A204.1 (cell line): ENCODE results near the gene FLACC1.
"Not testable (repeated sequence)": the region's sequence is repeated elsewhere in the genome, so short reads cannot be mapped to it uniquely, and the experiment has no call there.

Experiments
- FAIRE-seq: peaks from 2 replicates; lab custom pipeline; 2012; peaks lifted over from hg19 to GRCh38; lab: Jason Lieb, UNC

Gene FLACC1

DNA sequence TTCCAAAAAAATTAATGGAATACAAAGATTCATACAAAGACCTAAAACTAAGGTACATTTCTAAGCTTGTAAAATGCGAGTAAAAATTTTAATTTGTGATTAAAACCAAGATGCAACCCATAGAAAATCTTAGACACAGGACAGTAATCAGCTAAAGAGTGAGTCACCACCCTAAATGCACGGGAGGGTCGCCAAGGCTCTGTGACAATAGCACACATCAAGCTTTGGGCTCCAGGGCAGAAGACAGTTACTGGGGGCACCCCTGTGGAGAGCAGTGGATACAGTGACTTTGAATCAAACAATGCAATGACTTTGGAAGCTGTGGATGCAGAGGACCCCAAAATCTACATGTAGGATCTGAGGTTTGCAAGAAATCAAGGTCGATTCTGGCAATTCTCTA is 7.5 kb downstream of the FLACC1 start:
- no peak for FAIRE-seq

DNA sequence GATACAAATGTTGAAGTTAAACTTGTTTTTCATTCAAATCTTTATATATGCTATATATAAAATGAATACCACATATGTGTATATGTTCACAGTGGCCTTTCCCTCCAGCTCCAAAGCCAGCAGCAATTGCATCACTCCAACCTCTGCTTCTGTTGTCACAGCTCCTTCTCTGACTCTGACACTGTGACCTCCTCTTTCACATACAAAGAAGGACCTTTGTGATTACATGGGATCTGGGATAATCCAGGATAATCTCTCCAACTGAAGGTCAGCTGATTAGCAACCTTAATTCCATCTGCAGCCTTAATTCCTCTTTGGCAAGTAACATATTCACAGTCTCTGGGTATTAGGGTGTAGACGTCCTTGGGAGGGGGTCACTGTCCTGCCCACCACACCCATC is 8.4 kb downstream of the FLACC1 start:
- FAIRE-seq = no peak

GRCh38 chr2:201347138-201347537 is 10.0 kb downstream of the FLACC1 start:
- FAIRE-seq = no peak

- no peak for FAIRE-seq
Measured at GRCh38 chr2:201345625-201346213, 11.4 kb downstream of the FLACC1 start.

- FAIRE-seq = no peak
Measured at GRCh38 chr2:201344663-201345366, 12.3 kb downstream of the FLACC1 start.

DNA sequence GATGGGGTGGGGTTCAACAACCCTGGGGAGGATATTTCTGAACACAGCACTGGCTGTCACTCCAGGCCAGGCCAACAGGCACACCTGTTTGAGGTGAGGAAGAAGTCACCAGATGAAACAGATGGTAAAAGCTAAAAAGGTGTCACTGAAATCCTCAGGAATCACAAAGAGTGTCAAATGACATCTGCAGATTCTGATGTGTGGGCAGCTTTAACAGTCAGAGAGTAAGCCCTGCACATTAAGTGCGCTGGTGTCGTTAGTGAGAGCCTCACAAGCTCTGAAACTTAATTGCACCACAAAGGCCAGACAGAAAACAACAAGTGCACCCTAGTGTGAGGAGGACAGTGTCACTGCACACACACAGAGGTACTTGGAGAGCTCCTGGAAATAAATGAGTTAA is 13.6 kb downstream of the FLACC1 start:
- FAIRE-seq = no peak

GRCh38 chr2:201342923-201343322 is 14.2 kb downstream of the FLACC1 start:
- FAIRE-seq = no peak

DNA sequence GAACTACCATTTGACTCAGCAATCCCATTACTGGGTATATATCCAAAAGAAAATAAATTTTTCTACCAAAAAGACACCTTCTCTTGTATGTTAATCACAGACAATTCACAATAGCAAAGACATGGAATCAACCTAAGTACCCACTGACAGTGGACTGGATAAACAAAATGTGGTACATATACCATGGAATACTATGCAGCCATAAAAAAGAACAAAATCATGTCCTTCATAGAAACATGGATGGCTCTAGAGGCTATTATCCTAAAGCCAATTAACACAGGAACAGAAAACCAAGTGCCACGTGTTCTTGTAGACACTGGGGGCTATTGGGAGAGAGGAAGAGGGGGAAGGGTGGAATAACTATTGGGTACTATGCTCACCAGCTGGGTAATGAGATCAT is 27.7 kb downstream of the FLACC1 start:
- no peak for FAIRE-seq

DNA sequence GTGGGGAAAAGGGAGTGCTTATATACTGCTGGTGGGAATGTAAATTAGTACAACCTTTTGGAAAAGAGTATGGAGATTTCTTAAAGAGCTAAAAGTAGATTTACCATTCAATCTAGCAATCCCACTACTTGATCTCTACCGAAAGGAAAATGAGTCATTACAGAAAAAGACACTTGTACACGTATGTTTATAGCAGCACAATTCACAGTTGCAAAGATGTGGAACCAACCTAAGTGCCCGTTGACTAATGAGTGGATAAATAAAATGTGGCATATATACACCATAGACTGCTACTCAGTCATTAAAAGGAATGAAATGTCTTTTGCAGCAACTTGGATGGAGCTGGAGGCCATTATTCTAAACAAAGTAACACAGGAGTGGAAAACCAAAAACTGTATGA is 29.5 kb downstream of the FLACC1 start:
- FAIRE-seq = no peak

- no peak for FAIRE-seq
Measured at GRCh38 chr2:201322772-201323171, 34.4 kb downstream of the FLACC1 start.

DNA sequence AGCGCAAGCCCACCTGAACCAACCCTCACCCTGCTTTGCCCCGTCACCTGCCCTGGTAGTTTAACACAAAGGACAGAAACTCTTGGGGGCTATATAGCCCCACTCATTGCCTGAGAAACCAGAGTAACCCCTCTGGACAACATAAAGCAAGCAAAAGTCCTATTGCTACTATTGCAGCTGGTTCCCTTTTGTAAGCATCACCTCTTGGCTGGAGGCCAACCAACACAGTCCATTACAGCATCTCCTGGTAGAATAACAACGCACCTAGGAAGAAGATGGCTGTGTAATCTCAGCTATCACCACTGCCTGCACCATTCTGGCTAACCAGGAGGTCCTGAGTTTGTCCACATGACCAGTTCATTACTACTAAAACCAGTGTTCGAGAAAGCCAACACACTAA is 36.4 kb downstream of the FLACC1 start:
- FAIRE-seq = no peak

- no peak for FAIRE-seq
Measured at GRCh38 chr2:201320257-201320656, 36.9 kb downstream of the FLACC1 start.

- no peak for FAIRE-seq
Measured at GRCh38 chr2:201319511-201319910, 37.6 kb downstream of the FLACC1 start.

DNA sequence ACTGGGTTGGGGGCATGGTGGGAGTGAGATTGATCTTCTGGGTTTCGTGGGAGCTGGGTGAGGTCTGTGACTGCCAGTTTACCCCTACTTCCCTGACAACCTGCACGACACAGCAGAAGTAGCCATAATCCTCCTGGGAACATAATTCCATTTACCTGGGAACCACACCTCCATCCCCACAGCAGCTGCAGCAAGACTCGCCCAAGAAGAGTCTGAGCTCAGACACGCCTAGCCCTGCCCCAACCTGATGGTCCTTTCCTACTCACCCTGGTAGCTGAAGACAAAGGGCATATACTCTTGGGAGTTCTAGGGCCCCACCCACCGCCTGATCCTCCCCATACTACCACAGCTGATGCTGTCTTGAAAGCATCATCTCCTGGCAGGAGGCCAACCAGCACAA is 43.8 kb downstream of the FLACC1 start:
- no peak for FAIRE-seq

- no peak for FAIRE-seq
Measured at GRCh38 chr2:201308914-201309313, 48.2 kb downstream of the FLACC1 start.

DNA sequence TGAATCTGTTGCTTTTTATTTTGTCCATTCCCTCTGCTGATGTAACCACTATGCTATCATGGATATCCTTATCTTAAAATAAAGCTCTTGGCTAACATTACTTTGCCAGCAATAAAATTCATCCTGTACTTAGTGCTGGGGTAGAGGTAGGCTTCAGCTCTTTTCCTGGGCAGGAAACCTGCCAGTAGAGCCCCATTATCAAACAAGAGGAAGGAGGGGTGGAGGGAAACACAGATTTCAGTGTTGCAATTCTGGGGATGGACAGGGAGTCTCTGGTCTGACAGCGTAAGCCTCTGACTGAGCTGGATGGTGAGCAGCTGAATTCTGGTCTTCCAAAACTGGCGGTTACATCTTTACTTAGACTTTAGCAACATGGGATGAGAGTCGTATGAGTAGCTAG is 49.3 kb downstream of the FLACC1 start:
- no peak for FAIRE-seq

GRCh38 chr2:201299929-201300328 is 57.2 kb downstream of the FLACC1 start:
- FAIRE-seq = not testable (repeated sequence)

DNA sequence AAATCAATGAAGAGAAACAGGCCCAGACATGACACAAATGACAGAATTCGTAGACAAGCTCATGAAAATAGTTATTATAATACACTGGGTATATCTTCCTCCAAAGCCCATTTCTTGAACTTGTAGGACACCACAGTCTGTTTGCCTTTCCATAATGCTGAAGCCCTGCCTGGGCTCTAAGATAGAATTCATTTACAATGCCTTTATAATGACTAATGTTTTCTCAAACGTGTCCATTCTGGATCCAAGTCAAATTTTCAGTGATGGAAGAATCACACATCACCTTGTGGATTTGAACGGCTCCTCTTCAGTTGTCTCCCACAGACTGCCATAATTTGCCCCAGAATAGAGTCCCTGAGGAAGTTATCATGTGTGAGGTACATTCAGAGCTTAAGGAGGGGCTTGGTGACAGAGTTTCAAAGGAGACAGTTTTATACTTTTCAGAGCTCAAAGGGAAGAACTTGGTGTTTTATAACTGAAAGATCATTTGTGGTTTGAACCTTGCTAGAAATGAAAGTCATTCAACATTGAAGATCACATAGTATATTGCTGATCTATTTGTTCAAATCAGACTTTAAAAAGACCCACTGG is 58.6 kb downstream of the FLACC1 start:
- FAIRE-seq = no peak

DNA sequence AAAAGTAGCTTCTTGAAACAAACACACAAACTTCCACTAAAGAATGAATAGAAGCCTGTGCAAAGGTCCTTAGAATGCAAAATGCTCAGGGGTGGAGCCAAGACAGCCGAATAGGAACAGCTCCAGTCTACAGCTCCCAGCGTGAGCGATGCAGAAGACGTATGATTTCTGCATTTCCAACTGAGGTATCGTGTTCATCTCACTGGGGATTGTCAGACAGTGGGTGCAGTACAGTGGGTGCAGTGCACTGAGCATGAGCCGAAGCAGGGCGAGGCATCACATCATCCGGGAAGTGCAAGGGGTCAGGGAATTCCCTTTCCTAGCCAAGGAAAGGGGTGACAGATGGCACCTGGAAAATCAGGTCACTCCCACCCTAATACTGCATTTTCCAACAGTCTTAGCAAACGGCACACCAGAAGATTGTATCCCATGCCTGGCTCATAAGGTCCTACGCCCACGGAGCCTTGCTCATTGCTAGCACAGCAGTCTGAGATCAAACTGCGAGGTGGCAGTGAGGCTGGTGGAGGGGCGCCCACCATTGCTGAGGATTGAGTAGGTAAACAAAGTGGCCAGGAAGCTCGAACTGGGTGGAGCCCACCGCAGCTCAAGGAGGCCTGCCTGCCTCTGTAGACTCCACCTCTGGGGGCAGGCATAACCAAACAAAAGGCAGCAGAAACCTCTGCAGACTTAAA is 66.5 kb downstream of the FLACC1 start:
- not testable (repeated sequence) for FAIRE-seq

DNA sequence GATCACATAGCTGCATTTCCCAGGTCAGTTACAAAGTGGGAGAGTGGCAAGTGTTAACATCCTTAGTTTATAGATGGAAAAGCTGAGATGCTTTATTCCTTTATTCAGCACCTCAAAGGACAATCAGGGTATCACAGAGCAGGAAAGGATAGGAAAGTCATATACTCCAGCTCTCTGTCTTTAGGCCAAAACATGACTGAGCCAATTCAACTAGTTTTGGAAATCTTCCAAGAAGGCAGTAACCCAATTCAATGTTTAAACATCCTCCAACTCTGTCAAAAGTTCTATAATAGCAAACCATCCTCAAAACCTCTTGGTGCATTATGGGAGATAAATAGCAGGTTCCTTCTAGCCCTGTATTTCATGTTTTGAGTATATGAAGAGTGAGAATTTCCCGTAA is 71.6 kb downstream of the FLACC1 start:
- FAIRE-seq = no peak

GRCh38 chr2:201280191-201281040 is 76.7 kb downstream of the FLACC1 start:
- FAIRE-seq = no peak

DNA sequence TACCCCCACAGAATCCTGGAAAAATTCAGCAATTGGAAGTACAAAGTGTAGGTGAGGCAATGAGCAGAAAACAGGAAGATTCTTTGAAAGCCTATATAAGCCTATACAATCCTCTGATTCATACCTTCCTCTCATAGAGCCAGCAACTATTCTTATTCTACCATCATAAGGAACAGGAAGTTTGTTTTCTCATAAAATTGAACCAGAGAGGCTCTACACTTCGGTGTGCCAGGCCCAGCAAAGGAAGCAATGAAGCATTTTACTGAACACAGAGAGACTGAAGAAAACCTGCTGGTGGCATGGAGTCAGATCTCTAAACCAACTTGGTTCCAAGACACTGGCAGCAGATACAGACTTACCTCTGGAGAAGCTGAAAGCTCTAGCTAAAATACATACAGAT is 78.1 kb downstream of the FLACC1 start:
- FAIRE-seq = no peak
